Loucy (cell line): ENCODE results near the gene PRXL2A.
"Not testable (repeated sequence)": the region's sequence is repeated elsewhere in the genome, so short reads cannot be mapped to it uniquely, and the experiment has no call there.

Source experiments
- H2AFZ ChIP-seq: fragments of 200-600 bp; sonication (generic); 2 replicates; pipeline ENCODE4 v1.6.0; 2016; ENCODE audit warnings: antibody characterized with exemption, mild to moderate bottlenecking, low read length, moderate library complexity
- H3F3A ChIP-seq: fragments of 200-600 bp; 2 replicates; pipeline ENCODE4 v1.6.0; 2016; ENCODE audit warnings: antibody characterized with exemption, low read depth, mild to moderate bottlenecking
- H3K27me3 ChIP-seq: fragments of 200-600 bp; sonication (generic); 2 replicates; pipeline ENCODE4 v1.6.1; 2014; ENCODE audit warnings: low read length, mild to moderate bottlenecking; ENCODE audit not compliant: insufficient read depth, poor library complexity, severe bottlenecking
- H3K36me3 ChIP-seq: fragments of 200-600 bp; sonication (generic); 2 replicates; pipeline ENCODE4 v1.6.1; 2016; ENCODE audit warnings: low read length; ENCODE audit not compliant: insufficient read depth
- H3K4me1 ChIP-seq: fragments of 200-600 bp; sonication (generic); 2 replicates; pipeline ENCODE4 v1.5.1; 2014; ENCODE audit warnings: low read length, mild to moderate bottlenecking; ENCODE audit not compliant: insufficient read depth, poor library complexity, severe bottlenecking
- H3K4me2 ChIP-seq: fragments of 200-600 bp; sonication (generic); 2 replicates; pipeline ENCODE4 v1.6.0; 2014; ENCODE audit warnings: antibody characterized with exemption, low read length, low read depth, mild to moderate bottlenecking; ENCODE audit not compliant: poor library complexity, severe bottlenecking
- H3K4me3 ChIP-seq: fragments of 200-600 bp; sonication (generic); 2 replicates; pipeline ENCODE4 v1.5.1; 2014; ENCODE audit warnings: low read length, mild to moderate bottlenecking, mixed read lengths; ENCODE audit not compliant: poor library complexity, severe bottlenecking
- H3K79me2 ChIP-seq: fragments of 200-600 bp; sonication (generic); 2 replicates; pipeline ENCODE4 v1.6.1; 2014; ENCODE audit warnings: low read length; ENCODE audit not compliant: insufficient read depth
- H3K9ac ChIP-seq: fragments of 200-600 bp; sonication (generic); 2 replicates; pipeline ENCODE4 v1.6.0; 2014; ENCODE audit warnings: mild to moderate bottlenecking, low read depth, low read length, moderate library complexity; ENCODE audit not compliant: poor library complexity, severe bottlenecking
- H3K9me2 ChIP-seq: fragments of 200-600 bp; sonication (generic); replicated peaks from 2 replicates; pipeline ENCODE4 v1.6.1; 2016; ENCODE audit warnings: low read depth, low read length, mixed read lengths
- H3K9me3 ChIP-seq: fragments of 200-600 bp; sonication (generic); 2 replicates; pipeline ENCODE4 v1.6.1; 2014; ENCODE audit warnings: mild to moderate bottlenecking, antibody characterized with exemption, low read length, low read depth; ENCODE audit not compliant: insufficient read depth
- H4K20me1 ChIP-seq: fragments of 200-600 bp; sonication (generic); 2 replicates; pipeline ENCODE4 v1.6.0; 2014; ENCODE audit warnings: antibody characterized with exemption, low read length, mild to moderate bottlenecking; ENCODE audit not compliant: insufficient read depth, poor library complexity, severe bottlenecking
- CTCF ChIP-seq: fragments of 200-600 bp; sonication (generic); conservative IDR thresholded peaks from 2 replicates; pipeline ENCODE4 v1.5.1; 2014; ENCODE audit warnings: mild to moderate bottlenecking, antibody characterized with exemption, low read length
- EZH2phosphoT487 ChIP-seq: fragments of 200-600 bp; IDR thresholded peaks from 2 replicates; pipeline ENCODE4 v1.6.1; 2018; ENCODE audit warnings: antibody characterized with exemption, mild to moderate bottlenecking, moderate library complexity, borderline replicate concordance

Gene PRXL2A

DNA sequence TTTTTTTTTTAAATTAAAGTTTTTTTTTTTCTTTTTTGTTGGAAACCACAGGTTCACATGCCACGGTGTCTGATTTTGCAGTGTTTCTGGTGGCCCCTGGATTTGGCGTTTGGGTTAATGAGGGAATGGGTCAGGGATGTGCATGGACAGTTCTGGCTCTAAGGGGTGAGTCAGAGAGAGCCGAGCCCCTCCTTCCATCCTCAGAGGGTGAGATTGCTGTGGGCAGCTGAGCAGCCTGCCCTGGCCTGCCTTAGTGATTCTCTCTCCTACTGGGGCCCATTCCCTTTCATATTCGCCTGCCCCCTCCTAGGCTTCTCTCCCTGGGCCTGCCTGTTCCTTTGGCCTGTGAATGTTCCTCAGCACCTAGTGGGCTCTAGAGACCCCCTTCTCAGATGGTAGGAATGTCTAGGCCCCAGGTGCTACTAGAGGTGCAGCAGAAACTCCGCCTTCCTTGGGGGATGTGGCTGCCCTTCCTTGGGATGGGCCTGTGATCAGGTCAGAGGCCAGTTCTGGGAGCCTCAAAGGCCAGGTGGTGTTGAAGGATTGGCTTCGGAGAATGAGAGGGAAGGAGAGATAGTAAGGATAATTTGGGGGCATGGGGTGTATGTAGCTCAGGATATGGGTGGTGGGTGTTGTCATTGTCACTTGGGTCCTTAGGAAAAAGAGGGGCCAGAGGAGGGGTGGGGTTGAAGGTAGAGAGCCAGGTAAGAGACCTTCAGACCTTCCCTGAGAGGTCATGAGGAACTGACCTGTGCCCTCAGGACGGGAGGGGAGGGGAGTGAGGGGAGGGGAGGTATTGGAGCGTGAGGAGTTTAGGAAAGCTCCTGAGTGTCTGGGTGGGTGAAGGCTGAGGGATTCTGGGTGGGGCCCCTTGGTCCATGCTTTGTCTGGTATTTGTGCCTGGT, 65.6 kb downstream of the PRXL2A start:
- H2AFZ ChIP-seq, result no peak overlapping the region
- H3K9me3 ChIP-seq, result peaks cover 11% of the 10 kb centered on the region; the same call in 1 of the 2 replicates
- no peak overlapping the region for H3K9ac ChIP-seq
- H3K4me1 ChIP-seq, result peaks cover under 1% of the 10 kb centered on the region
- H3K4me2 ChIP-seq, result no peak overlapping the region
- no peak overlapping the region for H3K4me3 ChIP-seq
- no peaks in the 10 kb centered on the region for H3F3A ChIP-seq
- H3K36me3 ChIP-seq, result peaks cover 13% of the 10 kb centered on the region; the same call in 1 of the 2 replicates
- no peaks in the 10 kb centered on the region for H3K27me3 ChIP-seq
- TF ChIP-seq CTCF, result no peak
- no peak for TF ChIP-seq EZH2phosphoT487
- no peaks in the 10 kb centered on the region for H3K9me2 ChIP-seq
- H3K79me2 ChIP-seq, result peaks cover 91% of the 10 kb centered on the region
- no peaks in the 10 kb centered on the region for H4K20me1 ChIP-seq

GRCh38 chr10:80474597-80474910, 66.2 kb downstream of the PRXL2A start:
- peaks cover 13% of the 10 kb centered on the region; the same call in 1 of the 2 replicates for H3K36me3 ChIP-seq
- H3K27me3 ChIP-seq, result no peaks in the 10 kb centered on the region
- H3K9me3 ChIP-seq, result peaks cover 11% of the 10 kb centered on the region; the same call in 1 of the 2 replicates
- H3K4me2 ChIP-seq, result no peak overlapping the region
- TF ChIP-seq EZH2phosphoT487, result no peak
- no peak for TF ChIP-seq CTCF
- no peaks in the 10 kb centered on the region for H3K4me1 ChIP-seq
- no peaks in the 10 kb centered on the region for H3F3A ChIP-seq
- H3K4me3 ChIP-seq, result no peak overlapping the region
- H3K9me2 ChIP-seq, result no peaks in the 10 kb centered on the region
- H2AFZ ChIP-seq, result no peak overlapping the region
- no peak overlapping the region for H3K9ac ChIP-seq
- peaks cover 84% of the 10 kb centered on the region for H3K79me2 ChIP-seq
- no peaks in the 10 kb centered on the region for H4K20me1 ChIP-seq

DNA sequence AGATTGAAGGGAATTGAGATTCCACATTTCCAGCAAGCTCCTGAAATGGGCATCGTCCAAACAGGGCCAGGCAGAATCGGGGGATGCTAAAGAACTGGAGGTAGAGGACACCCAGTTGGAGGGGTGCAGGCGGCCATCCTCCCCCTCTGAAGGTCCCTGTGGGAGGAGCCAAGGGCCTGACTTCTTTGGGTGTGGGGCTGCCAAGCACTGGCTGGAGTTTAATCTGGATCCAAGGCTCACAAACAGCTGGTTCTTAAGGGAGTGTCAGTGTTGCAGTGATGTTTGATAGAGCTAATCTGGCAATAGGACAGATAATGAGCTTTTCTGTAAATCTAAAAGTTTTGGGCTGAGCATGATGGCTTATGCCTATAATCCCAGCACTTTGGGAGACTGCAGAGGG, 66.6 kb downstream of the PRXL2A start:
- Histone ChIP-seq H2AFZ (no peak overlapping the region), H3K4me1 (no peaks in the 10 kb centered on the region), H3K9ac (no peak overlapping the region), H3K4me2 (no peak overlapping the region), H4K20me1 (no peaks in the 10 kb centered on the region), H3K9me2 (no peaks in the 10 kb centered on the region), H3K27me3 (no peaks in the 10 kb centered on the region), H3K36me3 (peaks cover 13% of the 10 kb centered on the region; the same call in 1 of the 2 replicates), H3K4me3 (no peak overlapping the region), H3K79me2 (peaks cover 82% of the 10 kb centered on the region), H3F3A (no peaks in the 10 kb centered on the region), H3K9me3 (peaks cover 11% of the 10 kb centered on the region; the same call in 1 of the 2 replicates)
- TF ChIP-seq CTCF (no peak), EZH2phosphoT487 (no peak)

DNA sequence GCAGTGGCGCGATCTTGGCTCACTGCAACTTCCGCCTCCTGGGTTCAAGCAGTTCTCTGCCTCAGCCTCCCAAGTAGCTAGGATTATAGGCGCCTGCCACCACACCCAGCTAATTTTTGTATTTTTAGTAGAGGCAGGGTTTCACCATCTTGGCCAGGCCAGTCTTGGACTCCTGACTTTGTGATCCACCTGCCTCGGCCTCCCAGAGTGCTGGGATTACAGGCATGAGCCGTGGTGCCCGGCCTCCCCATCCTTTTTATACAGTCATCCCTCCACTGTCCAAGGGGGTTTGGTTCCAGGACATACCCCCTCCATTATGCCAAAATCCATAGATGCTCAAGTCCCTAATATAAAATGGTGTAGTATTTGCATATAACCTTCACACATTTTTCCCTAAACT, 67.3 kb downstream of the PRXL2A start:
- H3F3A ChIP-seq, H3K4me2 ChIP-seq: not testable (repeated sequence)

More for the DNA sequence above, 67.3 kb downstream of the PRXL2A start:
- H2AFZ ChIP-seq, H3K27me3 ChIP-seq, H3K9ac ChIP-seq, H3K9me2 ChIP-seq, H3K4me1 ChIP-seq, H3K4me3 ChIP-seq, H4K20me1 ChIP-seq: not testable (repeated sequence)
- H3K79me2 ChIP-seq, result peaks cover 76% of the 10 kb centered on the region
- peaks cover 11% of the 10 kb centered on the region; the same call in 1 of the 2 replicates for H3K9me3 ChIP-seq
- H3K36me3 ChIP-seq, result peaks cover 13% of the 10 kb centered on the region; the same call in 1 of the 2 replicates
